SK-N-MC (cell line): ENCODE results near the gene DST.

Experiments used
- EZH2 ChIP-seq: fragments of 200-600 bp; sonication (generic); IDR thresholded peaks from one replicate; pipeline ENCODE4 v1.6.1; 2017; ENCODE audit warnings: antibody characterized with exemption
- FOXP2 ChIP-seq: optimal IDR thresholded peaks from 2 replicates; pipeline ENCODE3; 2011; ENCODE audit warnings: mild to moderate bottlenecking, moderate library complexity; ENCODE audit not compliant: insufficient read depth; ENCODE audit errors: extremely low read length, control extremely low read depth
- POLR2AphosphoS5 ChIP-seq: IDR thresholded peaks from 2 replicates; pipeline ENCODE4 v1.6.1; 2012; ENCODE audit warnings: mild to moderate bottlenecking, low read depth, low read length, borderline replicate concordance

- TF ChIP-seq POLR2AphosphoS5 (no peak), EZH2 (no peak), FOXP2 (no peak)
Observed at GRCh38 chr6:56625356-56625755, 17.3 kb downstream of the DST start.
